ENCODE measurements around the gene PSAT1.

PSAT1 gene

DNA sequence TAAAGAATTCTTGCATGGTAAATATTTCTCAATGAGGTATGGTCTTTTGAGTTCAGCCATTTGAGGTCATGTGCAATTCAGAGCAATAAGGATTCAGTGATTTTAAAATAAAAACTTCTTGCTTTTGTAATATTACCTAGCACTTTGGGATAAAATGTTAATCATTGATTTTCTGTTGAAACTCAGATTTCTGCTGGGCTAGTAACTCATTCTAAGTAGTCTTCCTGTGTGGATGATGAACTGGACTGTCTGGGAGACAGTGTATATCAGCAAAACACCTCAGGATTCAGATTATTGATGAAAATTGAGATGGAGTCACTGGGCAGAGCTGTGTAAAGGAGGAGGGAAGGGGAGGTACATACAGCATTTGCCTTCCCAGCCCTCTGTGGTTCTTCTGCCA is 10.8 kb upstream of the PSAT1 start:
- no peak for TF ChIP-seq ZFX (IDR thresholded peaks at IDR 0.05)
- TF ChIP-seq, protein P1, sequence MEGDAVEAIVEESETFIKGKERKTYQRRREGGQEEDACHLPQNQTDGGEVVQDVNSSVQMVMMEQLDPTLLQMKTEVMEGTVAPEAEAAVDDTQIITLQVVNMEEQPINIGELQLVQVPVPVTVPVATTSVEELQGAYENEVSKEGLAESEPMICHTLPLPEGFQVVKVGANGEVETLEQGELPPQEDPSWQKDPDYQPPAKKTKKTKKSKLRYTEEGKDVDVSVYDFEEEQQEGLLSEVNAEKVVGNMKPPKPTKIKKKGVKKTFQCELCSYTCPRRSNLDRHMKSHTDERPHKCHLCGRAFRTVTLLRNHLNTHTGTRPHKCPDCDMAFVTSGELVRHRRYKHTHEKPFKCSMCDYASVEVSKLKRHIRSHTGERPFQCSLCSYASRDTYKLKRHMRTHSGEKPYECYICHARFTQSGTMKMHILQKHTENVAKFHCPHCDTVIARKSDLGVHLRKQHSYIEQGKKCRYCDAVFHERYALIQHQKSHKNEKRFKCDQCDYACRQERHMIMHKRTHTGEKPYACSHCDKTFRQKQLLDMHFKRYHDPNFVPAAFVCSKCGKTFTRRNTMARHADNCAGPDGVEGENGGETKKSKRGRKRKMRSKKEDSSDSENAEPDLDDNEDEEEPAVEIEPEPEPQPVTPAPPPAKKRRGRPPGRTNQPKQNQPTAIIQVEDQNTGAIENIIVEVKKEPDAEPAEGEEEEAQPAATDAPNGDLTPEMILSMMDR (conservative IDR thresholded peaks at IDR 0.05) = no peak
- no peak overlapping the region for H3K27ac ChIP-seq

DNA sequence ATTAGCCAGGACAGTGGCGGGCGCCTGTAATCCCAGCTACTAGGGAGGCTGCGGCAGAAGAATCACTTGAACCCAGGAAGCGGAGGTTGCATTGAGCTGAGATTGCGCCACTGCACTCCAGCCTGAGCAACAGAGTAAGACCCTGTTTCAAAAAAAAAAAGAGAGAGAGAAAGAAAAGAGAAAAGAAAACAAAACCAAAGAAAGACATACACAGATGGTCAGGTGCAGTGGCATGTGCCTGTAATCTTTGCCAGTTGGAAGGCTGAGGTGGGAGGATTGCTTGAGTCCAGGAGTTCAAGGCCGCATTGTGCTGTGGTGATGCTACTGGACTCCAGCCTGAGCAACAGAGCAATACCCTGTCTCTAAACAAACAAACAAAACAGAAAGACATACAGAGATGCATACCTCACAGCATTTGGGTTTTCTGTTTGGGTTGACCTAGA is 10.0 kb upstream of the PSAT1 start:
- H3K27ac ChIP-seq = no peak overlapping the region

DNA sequence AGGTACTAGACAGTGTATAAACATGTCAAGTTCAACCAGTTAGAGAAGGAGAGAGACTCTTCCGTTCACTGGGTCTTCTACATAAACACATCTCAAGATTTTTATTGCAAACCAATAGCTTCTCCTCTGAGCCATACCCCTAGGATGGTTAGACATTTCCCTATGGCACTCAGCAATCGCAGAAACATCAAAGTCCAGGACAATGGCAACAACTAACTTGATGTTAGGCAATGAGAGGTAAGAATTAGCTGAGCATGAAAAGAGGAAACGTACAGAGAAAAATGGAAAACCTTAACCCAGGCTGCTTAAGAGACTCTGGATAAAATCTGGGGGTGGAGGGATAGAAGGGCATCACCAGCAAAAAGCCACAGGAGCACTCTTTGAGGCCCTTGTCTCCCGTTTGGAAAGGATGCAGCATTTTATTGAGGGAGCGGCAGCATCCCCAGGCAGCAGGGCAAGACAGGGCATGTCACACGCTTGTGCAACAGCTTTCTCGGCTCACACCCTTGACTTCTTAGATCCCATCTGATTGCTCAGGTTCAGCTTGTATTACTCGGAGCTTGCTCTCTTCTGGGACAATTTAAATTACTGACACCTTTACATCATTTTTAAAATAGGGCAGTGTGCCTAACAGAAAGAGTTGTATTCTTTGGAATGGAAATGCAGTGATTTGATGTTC is 8.6 kb upstream of the PSAT1 start:
- H3K27ac ChIP-seq = no peak overlapping the region

More for the DNA sequence above, 10.0 kb upstream of the PSAT1 start:
- TF ChIP-seq, protein P1 (conservative IDR thresholded peaks at IDR 0.05) = no peak
- TF ChIP-seq ZFX (IDR thresholded peaks at IDR 0.05) = no peak

DNA sequence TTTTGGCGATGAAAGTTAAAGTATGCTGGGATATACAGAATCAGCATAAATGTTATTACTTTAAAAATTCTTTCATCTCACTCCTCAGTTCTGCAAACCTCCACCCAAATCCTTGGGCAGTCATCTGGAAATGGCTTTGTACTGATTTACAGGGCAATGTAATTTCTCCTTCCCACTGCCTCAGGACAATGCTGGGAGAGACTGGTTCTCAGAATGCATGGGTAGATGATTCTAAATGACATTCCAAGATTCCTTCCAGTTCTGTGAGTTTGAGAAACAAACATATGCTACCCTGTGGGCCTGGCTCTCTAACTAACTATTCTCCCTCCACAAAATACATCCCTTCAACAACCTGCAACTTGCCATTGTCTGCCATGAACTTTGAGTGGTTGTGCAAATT is 7.5 kb upstream of the PSAT1 start:
- no peak overlapping the region for H3K27ac ChIP-seq
- TF ChIP-seq ZFX (IDR thresholded peaks at IDR 0.05) = no peak
- TF ChIP-seq, protein P1 (conservative IDR thresholded peaks at IDR 0.05) = no peak

More for the DNA sequence above, 8.6 kb upstream of the PSAT1 start:
- TF ChIP-seq ZFX (IDR thresholded peaks at IDR 0.05) = no peak
- TF ChIP-seq, protein P1 (conservative IDR thresholded peaks at IDR 0.05) = no peak

DNA sequence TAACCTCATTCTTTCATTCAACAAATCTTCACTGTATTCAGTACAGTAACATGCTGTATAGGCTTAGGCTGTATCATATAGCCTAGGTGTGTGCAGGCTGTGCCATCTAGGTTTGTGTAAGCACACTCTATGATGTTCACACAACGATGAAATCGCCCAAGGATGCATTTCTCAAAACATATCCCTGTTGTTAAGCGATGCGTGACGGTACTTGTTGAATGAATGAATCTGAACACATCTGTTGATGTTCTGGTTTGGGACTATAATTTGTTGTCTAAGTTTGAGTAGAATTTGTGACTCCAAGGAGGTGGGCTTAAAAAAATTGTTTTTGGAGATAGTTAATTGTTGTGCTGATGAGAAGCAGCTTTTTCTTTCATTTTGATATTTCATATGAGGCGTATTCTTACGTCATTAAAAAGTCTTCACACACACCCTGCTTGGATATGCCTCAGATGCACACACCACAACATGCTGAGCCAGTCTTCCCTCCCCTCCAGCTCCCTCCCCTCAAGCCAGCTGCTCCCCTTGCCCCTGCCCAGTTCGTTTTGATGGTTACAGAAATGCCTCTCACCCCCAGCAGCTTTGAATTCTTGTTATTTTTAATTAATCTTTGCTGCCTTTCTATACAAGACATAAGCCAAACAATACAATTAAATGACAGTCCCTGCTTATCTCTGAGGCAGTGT is 5.5 kb upstream of the PSAT1 start:
- TF ChIP-seq ZFX (IDR thresholded peaks at IDR 0.05) = no peak
- TF ChIP-seq, protein P1 (conservative IDR thresholded peaks at IDR 0.05) = no peak
- H3K27ac ChIP-seq = no peak overlapping the region

DNA sequence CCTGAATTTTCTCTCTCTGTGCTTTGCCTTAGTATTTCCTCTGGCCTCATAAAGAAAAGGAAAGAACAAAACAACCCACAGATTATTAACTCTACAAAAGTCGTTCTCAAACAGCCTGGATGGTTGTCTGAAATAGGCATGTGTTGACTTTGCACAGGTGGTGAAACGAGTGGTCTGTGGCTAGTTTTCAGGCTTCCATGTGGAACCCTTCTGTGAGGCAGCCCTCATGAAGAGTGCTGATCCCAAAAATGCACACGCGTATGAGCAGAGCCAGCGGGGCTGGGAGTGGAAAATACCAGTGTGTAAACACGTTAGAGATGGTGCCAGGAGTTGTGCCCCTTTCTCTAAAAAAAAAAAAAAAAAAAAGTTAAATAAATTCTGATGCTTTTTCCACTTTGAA is 4.9 kb upstream of the PSAT1 start:
- no peak overlapping the region for H3K27ac ChIP-seq
- TF ChIP-seq, protein P1 (conservative IDR thresholded peaks at IDR 0.05) = no peak
- TF ChIP-seq ZFX (IDR thresholded peaks at IDR 0.05) = no peak

DNA sequence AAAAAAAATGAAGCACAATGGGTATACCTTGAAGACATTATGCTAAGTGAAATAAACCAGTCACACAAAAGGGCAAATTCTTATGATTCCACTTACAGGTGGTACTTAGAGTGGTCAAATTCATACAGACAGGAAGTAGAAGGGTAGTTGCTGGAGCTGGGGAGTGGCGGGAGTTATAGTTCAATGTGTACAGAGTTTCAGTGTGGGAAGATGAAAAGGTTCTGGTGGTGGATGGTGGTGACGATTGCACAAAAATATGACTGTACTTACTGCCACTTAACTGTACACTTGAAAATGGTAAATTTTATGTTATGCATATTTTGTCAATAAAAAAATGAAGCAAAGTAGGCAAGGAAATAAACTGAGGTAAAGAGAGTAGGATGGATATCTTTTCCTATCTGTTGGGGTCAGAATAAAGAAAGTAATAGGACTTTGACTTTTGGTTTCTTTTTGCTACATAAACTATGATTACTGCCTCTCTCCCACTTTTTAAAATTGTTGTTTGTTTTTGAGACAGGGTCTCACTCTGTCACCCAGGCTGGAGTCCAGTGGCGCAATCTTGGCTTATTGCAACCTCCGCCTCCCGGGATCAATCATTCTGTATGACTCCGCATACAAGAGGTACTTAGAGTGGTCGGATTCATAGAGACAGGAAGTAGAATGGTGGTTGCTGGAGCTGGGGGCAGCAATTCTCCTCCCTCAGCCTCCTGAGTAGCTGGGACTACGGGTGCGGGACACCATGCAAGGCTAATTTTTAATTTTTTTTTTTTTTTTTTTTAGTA is 4.0 kb upstream of the PSAT1 start:
- no peak overlapping the region for H3K27ac ChIP-seq
- TF ChIP-seq, protein P1 (conservative IDR thresholded peaks at IDR 0.05) = no peak
- no peak for TF ChIP-seq ZFX (IDR thresholded peaks at IDR 0.05)

All from C4-2B (cell line).